ENCODE data around the gene TARBP1.
"Not testable (repeated sequence)": the region's sequence is repeated elsewhere in the genome, so short reads cannot be mapped to it uniquely, and the experiment has no call there.

The TARBP1 gene

GRCh38 chr1:234518086-234518485, 39.1 kb upstream of the TARBP1 start:
- peaks cover 30% of the 10 kb centered on the region for H3K4me1 ChIP-seq (ENCODE audit: control insufficient read depth, insufficient read depth, low read length)
- not testable (repeated sequence) for H3K4me3 ChIP-seq (ENCODE audit: low read length); H3K9me3 ChIP-seq (ENCODE audit: control insufficient read depth, low read length); H3K36me3 ChIP-seq (ENCODE audit: control insufficient read depth, insufficient read depth, low read length, severe bottlenecking); H3K27me3 ChIP-seq (replicated peaks; ENCODE audit: control insufficient read depth, insufficient read depth, low read length); H3K9ac ChIP-seq (ENCODE audit: low read length); DNase-seq (ENCODE audit: low read depth)

DNA sequence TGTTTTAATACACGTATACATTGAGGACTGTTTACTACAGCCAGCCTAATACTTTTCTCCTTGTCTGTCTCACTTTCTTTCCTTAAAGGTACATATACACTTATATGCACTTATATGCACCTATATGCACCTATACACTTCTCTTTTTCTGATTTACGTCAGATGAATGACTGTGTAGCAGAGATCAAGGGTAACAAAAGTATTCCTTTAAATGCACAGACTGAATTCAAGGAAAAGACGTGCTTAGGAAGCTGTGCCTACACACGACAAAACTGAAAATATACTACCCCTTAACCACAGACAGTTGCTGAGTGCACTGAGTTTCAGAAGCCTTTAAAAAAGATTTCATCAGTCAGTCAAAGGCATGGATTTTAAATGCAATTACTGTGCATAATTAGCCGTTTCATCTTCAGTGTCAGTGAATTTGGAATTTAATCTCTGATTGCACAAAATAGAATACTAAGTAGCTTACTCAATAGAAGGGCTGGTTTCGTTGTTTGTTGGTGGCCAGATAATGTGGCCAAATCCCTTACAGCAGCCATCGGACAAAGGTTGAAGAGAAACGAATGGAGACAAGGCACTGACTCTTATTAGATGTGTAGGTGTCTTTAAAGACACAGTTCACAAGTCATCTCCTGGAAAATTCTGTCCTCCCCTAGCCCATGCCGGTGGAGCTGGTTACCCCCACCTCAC, 38.3 kb upstream of the TARBP1 start:
- no peak for DNase-seq (ENCODE audit: low read depth)
- Histone ChIP-seq H3K27me3 (replicated peaks; ENCODE audit: control insufficient read depth, insufficient read depth, low read length) (no peaks in the 10 kb centered on the region), H3K9ac (ENCODE audit: low read length) (no peak overlapping the region)

DNA sequence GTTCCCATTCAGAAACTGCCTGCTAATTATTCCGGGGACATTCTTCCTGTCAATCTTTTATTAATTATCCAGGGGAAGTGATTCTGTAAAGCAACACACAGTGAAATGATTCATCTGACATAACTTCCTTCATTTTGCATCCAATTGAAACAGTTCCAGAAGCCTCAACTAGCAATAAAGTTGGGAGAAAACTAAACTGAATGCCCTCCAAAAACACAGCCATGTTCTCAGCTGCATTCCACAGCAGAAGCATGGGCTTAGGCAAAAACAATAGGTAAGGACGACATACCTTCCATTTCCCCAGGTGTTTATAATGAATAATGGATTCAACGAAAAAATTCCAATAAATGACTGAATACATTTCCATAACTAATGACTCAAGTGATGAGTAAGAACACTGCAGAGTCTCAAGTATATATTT, 36.9 kb upstream of the TARBP1 start:
- Histone ChIP-seq H3K36me3 (ENCODE audit: control insufficient read depth, insufficient read depth, low read length, severe bottlenecking) (no peaks in the 10 kb centered on the region), H3K4me1 (ENCODE audit: control insufficient read depth, insufficient read depth, low read length) (peaks cover 29% of the 10 kb centered on the region), H3K9me3 (ENCODE audit: control insufficient read depth, low read length) (no peaks in the 10 kb centered on the region), H3K4me3 (ENCODE audit: low read length) (no peak overlapping the region), H3K9ac (ENCODE audit: low read length) (peak overlapping the region; percentile 17), H3K27me3 (replicated peaks; ENCODE audit: control insufficient read depth, insufficient read depth, low read length) (no peaks in the 10 kb centered on the region)
- DNase-seq (ENCODE audit: low read depth) = peak; percentile 45

More for the DNA sequence above, 38.3 kb upstream of the TARBP1 start:
- no peaks in the 10 kb centered on the region for H3K36me3 ChIP-seq (ENCODE audit: control insufficient read depth, insufficient read depth, low read length, severe bottlenecking)
- H3K4me3 ChIP-seq (ENCODE audit: low read length) = no peak overlapping the region
- peaks cover 29% of the 10 kb centered on the region for H3K4me1 ChIP-seq (ENCODE audit: control insufficient read depth, insufficient read depth, low read length)
- H3K9me3 ChIP-seq (ENCODE audit: control insufficient read depth, low read length) = no peaks in the 10 kb centered on the region

- no peak overlapping the region for H3K4me3 ChIP-seq (ENCODE audit: low read length)
Observed at GRCh38 chr1:234515411-234515810, 36.4 kb upstream of the TARBP1 start.

DNA sequence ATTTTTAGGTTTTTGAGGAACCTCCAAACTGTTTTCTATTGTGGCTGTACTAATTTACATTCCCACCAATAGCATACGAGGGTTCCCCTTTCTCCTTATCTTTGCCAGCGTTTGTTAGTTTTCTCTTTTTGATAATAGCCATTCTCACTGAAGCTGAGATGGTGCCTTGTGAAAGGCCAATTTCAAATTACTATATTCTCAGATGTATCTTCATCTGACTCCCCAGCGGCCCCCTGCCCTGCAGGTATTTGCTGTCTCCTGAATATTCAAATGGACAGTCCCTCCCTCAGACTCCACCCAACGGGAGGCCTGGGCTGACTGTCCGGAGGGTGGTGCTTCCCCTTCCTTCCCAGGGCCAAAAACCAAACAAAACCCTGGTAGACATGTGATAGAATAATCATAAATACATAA, 33.5 kb upstream of the TARBP1 start:
- Histone ChIP-seq H3K27me3 (replicated peaks; ENCODE audit: control insufficient read depth, insufficient read depth, low read length) (no peaks in the 10 kb centered on the region), H3K9me3 (ENCODE audit: control insufficient read depth, low read length) (no peaks in the 10 kb centered on the region), H3K36me3 (ENCODE audit: control insufficient read depth, insufficient read depth, low read length, severe bottlenecking) (no peaks in the 10 kb centered on the region), H3K4me1 (ENCODE audit: control insufficient read depth, insufficient read depth, low read length) (peaks cover 27% of the 10 kb centered on the region), H3K9ac (ENCODE audit: low read length) (no peak overlapping the region), H3K4me3 (ENCODE audit: low read length) (no peak overlapping the region)
- DNase-seq (ENCODE audit: low read depth) = no peak

More at GRCh38 chr1:234515411-234515810, 36.4 kb upstream of the TARBP1 start:
- DNase-seq (ENCODE audit: low read depth) = peak; percentile 48
- H3K36me3 ChIP-seq (ENCODE audit: control insufficient read depth, insufficient read depth, low read length, severe bottlenecking) = no peaks in the 10 kb centered on the region
- peaks cover 29% of the 10 kb centered on the region for H3K4me1 ChIP-seq (ENCODE audit: control insufficient read depth, insufficient read depth, low read length)
- H3K27me3 ChIP-seq (replicated peaks; ENCODE audit: control insufficient read depth, insufficient read depth, low read length) = no peaks in the 10 kb centered on the region
- H3K9ac ChIP-seq (ENCODE audit: low read length) = peak overlapping the region; percentile 17
- no peaks in the 10 kb centered on the region for H3K9me3 ChIP-seq (ENCODE audit: control insufficient read depth, low read length)

DNA sequence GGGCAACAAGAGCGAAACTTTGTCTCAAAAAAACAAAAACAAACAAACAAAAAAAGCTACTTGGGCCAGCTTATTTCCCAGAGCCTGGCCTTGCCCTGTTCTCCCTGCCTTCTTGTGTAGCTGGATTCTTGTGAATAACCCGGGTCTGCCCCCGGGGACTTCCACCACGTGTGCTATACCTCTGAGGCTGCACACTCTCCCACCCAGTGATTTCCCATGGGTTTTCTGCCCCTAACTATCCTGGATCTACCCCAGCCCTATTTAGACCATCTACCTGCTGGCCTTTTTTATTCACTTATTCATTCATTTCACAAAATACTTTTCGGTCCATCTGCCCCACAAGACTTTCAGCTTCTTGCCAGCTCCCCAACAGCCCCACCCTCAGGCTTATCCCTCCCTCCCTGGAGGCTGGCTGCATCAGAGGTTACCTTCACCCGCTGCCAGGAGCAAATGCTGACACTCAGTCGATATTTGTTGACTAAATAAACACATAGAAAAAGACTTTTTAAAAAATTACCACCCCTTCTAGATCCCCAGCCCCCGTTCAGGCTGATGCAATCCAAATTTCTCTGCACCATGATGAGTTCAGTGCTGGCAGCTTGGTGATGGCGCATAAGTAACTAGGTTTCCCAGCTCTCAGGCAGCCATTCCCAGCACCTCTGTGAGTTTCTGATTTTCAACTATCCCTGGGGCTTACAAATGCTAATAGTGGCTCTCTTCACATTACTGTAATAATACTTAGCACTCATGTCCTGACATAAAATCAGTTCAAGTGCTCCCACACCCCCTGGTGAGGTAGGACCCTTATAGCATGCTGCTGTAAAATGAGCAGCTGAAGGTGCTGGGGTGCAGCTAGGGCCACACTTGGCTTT, 30.7 kb upstream of the TARBP1 start:
- Histone ChIP-seq H3K9me3 (ENCODE audit: control insufficient read depth, low read length) (no peaks in the 10 kb centered on the region), H3K9ac (ENCODE audit: low read length) (peak overlapping the region; percentile 38), H3K4me3 (ENCODE audit: low read length) (no peak overlapping the region), H3K27me3 (replicated peaks; ENCODE audit: control insufficient read depth, insufficient read depth, low read length) (no peaks in the 10 kb centered on the region), H3K4me1 (ENCODE audit: control insufficient read depth, insufficient read depth, low read length) (peaks cover 21% of the 10 kb centered on the region), H3K36me3 (ENCODE audit: control insufficient read depth, insufficient read depth, low read length, severe bottlenecking) (no peaks in the 10 kb centered on the region)
- peak; percentile 36 for DNase-seq (ENCODE audit: low read depth)

- Histone ChIP-seq H3K4me3 (ENCODE audit: low read length) (no peak overlapping the region), H3K27me3 (replicated peaks; ENCODE audit: control insufficient read depth, insufficient read depth, low read length) (no peaks in the 10 kb centered on the region), H3K9me3 (ENCODE audit: control insufficient read depth, low read length) (no peaks in the 10 kb centered on the region), H3K36me3 (ENCODE audit: control insufficient read depth, insufficient read depth, low read length, severe bottlenecking) (no peaks in the 10 kb centered on the region), H3K4me1 (ENCODE audit: control insufficient read depth, insufficient read depth, low read length) (peaks cover 32% of the 10 kb centered on the region), H3K9ac (ENCODE audit: low read length) (no peak overlapping the region)
- DNase-seq (ENCODE audit: low read depth) = no peak
Observed at GRCh38 chr1:234507626-234508387, 28.8 kb upstream of the TARBP1 start.

DNA sequence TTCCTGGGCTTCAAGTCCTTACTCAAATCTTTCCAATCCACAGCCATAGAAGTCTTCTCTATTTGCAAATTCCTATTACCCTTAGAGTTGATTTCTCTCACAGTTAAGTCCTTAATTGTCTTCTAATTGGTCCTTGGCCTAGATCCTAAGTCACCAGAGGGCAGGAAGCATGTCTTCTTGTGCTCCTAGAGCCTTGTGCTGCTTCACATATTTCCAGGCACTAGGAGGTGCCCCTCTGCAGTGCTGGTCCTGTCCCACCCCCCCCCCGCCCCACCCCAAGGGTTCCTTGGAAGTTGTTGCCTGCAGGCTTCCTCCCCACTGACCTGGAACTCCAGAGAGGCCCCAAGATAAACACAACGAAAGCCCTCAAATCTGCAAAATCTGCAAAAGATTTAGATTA, 28.1 kb upstream of the TARBP1 start:
- Histone ChIP-seq H3K9ac (ENCODE audit: low read length) (no peak overlapping the region), H3K27me3 (replicated peaks; ENCODE audit: control insufficient read depth, insufficient read depth, low read length) (no peaks in the 10 kb centered on the region), H3K4me1 (ENCODE audit: control insufficient read depth, insufficient read depth, low read length) (peaks cover 32% of the 10 kb centered on the region), H3K4me3 (ENCODE audit: low read length) (no peak overlapping the region), H3K36me3 (ENCODE audit: control insufficient read depth, insufficient read depth, low read length, severe bottlenecking) (no peaks in the 10 kb centered on the region), H3K9me3 (ENCODE audit: control insufficient read depth, low read length) (no peaks in the 10 kb centered on the region)
- DNase-seq (ENCODE audit: low read depth) = no peak

GRCh38 chr1:234505769-234506102, 26.8 kb upstream of the TARBP1 start:
- Histone ChIP-seq H3K4me3 (ENCODE audit: low read length) (no peak overlapping the region), H3K27me3 (replicated peaks; ENCODE audit: control insufficient read depth, insufficient read depth, low read length) (no peaks in the 10 kb centered on the region), H3K9me3 (ENCODE audit: control insufficient read depth, low read length) (no peaks in the 10 kb centered on the region), H3K36me3 (ENCODE audit: control insufficient read depth, insufficient read depth, low read length, severe bottlenecking) (no peaks in the 10 kb centered on the region), H3K9ac (ENCODE audit: low read length) (no peak overlapping the region), H3K4me1 (ENCODE audit: control insufficient read depth, insufficient read depth, low read length) (peaks cover 32% of the 10 kb centered on the region)
- DNase-seq (ENCODE audit: low read depth) = peak; percentile 83

- no peaks in the 10 kb centered on the region for H3K36me3 ChIP-seq (ENCODE audit: control insufficient read depth, insufficient read depth, low read length, severe bottlenecking)
- H3K27me3 ChIP-seq (replicated peaks; ENCODE audit: control insufficient read depth, insufficient read depth, low read length) = no peaks in the 10 kb centered on the region
- H3K4me1 ChIP-seq (ENCODE audit: control insufficient read depth, insufficient read depth, low read length) = peaks cover 33% of the 10 kb centered on the region
- no peak for DNase-seq (ENCODE audit: low read depth)
- no peaks in the 10 kb centered on the region for H3K9me3 ChIP-seq (ENCODE audit: control insufficient read depth, low read length)
- no peak overlapping the region for H3K4me3 ChIP-seq (ENCODE audit: low read length)
- peak overlapping the region; percentile 9 for H3K9ac ChIP-seq (ENCODE audit: low read length)
Observed at GRCh38 chr1:234504969-234505768, 26.2 kb upstream of the TARBP1 start.
